CD4-positive, alpha-beta T cell treated with Interleukin-15 for 4 hours (primary cell): ENCODE results near the gene EVI2B.
A peak's percentile ranks its signal among the peaks of the same experiment; 100 is the strongest.
"Not testable (repeated sequence)": the region's sequence is repeated elsewhere in the genome, so short reads cannot be mapped to it uniquely, and the experiment has no call there.

Experiments
- DNase-seq: peaks from one replicate; pipeline ENCODE4 v3.0.0-alpha.2; 2020; ENCODE audit warnings: low spot score

The EVI2B gene

GRCh38 chr17:31313982-31314781 is at the start of gene EVI2B:
Gene EVI2B (minus strand): TSS chr17:31314054. CDS start chr17:31305609, 8,445 bp downstream.
- peak; percentile 67 for DNase-seq

- no peak for DNase-seq
These were observed 44.1 kb upstream of the EVI2B start for GRCh38 chr17:31357839-31358394.

GRCh38 chr17:31357091-31357490 is 43.2 kb upstream of the EVI2B start:
- no peak for DNase-seq

- no peak for DNase-seq
These were observed 42.1 kb upstream of the EVI2B start for GRCh38 chr17:31355935-31356334.

DNA sequence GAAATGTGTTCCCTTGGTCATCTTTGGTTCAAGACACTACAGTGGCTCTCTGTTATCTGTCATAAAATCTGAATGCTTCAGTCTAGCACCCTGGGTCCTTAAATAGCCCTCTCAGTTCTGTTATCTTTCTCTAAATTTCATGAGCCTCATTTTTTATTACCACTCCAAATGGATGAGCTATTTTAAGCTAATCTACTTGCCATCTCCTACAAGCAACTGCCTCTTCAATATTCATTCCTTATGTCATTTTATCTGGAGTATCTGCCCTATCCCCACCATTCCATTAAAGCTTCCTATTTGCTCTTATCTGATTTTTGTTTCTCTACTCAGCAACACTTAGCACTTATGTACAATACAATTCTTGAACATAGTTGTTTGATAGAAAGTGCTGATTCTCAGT is 35.6 kb upstream of the EVI2B start:
- DNase-seq, result no peak

GRCh38 chr17:31345191-31345747 is 31.4 kb upstream of the EVI2B start:
- DNase-seq, result not testable (repeated sequence)

DNA sequence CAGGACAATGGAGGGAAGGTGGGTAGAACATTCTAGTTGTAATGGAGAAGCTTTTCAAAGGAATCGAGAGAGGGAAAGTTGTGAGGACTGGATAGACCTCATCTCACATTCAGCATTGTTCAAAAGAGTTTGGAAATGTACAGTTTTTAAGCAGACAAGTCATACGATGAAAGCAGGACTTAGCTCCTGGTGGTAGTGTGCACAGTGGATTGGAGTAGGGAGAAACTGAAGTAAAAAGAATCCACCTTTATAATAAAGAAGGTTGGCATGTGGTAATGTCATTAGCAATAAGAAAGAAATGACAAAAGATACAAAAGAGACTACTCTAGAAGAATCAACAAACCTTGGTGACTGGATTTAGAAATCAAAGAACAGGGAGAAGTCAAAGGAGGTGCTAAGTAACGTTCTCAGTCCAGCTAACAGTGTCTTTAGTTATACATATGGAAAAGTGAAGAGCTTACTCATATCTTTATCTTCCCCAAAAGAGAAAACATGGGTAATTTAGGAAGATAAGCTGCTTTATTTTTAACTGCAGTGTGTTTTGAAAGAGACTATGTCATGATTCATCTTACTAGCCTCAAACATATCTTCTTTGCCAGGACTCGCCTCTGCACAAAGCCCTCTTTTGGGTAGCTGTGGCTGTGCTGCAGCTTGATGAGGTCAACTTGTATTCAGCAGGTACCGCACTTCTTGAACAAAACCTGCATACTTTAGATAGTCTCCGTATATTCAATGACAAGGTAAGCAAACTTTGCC is 26.2 kb upstream of the EVI2B start:
- DNase-seq, result no peak

- DNase-seq, result no peak
These were observed 15.4 kb upstream of the EVI2B start for GRCh38 chr17:31329221-31329620.

- no peak for DNase-seq
These were observed 14.3 kb upstream of the EVI2B start for GRCh38 chr17:31328160-31328535.

DNA sequence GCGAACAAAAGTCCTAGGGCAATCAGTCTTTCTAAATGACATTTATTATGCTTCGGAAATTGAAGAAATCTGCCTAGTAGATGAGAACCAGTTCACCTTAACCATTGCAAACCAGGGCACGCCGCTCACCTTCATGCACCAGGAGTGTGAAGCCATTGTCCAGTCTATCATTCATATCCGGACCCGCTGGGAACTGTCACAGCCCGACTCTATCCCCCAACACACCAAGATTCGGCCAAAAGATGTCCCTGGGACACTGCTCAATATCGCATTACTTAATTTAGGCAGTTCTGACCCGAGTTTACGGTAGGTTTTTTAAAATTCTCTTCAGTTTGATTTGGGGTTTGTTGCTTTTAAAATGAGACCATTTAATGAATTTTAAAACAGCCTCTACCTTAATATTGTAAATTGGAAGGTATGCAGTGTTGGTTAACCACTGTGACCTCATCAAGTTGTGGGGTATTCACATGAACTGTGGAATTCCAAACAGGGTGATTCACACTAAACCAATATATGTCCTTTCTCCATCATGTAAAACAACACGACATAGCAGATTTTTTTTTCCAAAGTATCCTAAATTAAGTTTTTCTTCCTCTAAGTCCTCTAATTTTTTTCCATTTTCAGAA is 13.8 kb upstream of the EVI2B start:
- DNase-seq, result no peak

GRCh38 chr17:31323551-31323950 is 9.7 kb upstream of the EVI2B start:
- no peak for DNase-seq

GRCh38 chr17:31321966-31322365 is 8.1 kb upstream of the EVI2B start:
- peak; percentile 34 for DNase-seq

- peak; percentile 83 for DNase-seq
These were observed 7.6 kb upstream of the EVI2B start, which contains the start of gene EVI2A for GRCh38 chr17:31321481-31321880. Gene EVI2A (minus strand): TSS chr17:31321622. CDS start chr17:31319013, 2,609 bp downstream.

DNA sequence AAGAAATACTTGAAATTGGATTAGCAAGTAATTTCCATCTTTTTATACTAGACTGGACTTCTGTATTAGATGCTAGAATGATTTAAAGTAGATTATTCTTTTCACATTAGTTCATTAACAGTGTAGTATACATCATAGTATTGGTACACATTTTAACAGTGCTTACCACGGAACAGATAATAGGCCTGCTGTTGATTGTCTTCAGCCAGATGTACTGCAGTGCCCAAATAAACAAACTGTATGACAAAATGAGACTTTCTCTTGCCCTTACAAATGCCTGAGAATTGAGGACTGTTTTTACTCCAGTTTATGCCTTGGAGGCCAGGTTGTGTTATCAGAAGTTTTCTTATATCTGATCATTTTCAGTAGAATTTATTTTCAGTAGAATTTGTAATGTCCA is 6.9 kb upstream of the EVI2B start:
- DNase-seq, result no peak

GRCh38 chr17:31320241-31320640 is 6.4 kb upstream of the EVI2B start:
- no peak for DNase-seq

- DNase-seq, result peak; percentile 39
These were observed 5.2 kb upstream of the EVI2B start for GRCh38 chr17:31318851-31319661.

GRCh38 chr17:31318298-31318801 is 4.5 kb upstream of the EVI2B start:
- DNase-seq, result peak; percentile 78

- DNase-seq, result no peak
These were observed 887 bp upstream of the EVI2B start for GRCh38 chr17:31314782-31315100.

GRCh38 chr17:31312223-31312622 is 1.6 kb downstream of the EVI2B start:
- DNase-seq, result peak; percentile 43

- DNase-seq, result no peak
These were observed 2.3 kb downstream of the EVI2B start for GRCh38 chr17:31311526-31311925.

GRCh38 chr17:31310886-31311285 is 3.0 kb downstream of the EVI2B start:
- DNase-seq, result peak; percentile 26
